ENCODE data around the gene BTN1A1.
"Not testable (repeated sequence)": the region's sequence is repeated elsewhere in the genome, so short reads cannot be mapped to it uniquely, and the experiment has no call there.

Gene BTN1A1

DNA sequence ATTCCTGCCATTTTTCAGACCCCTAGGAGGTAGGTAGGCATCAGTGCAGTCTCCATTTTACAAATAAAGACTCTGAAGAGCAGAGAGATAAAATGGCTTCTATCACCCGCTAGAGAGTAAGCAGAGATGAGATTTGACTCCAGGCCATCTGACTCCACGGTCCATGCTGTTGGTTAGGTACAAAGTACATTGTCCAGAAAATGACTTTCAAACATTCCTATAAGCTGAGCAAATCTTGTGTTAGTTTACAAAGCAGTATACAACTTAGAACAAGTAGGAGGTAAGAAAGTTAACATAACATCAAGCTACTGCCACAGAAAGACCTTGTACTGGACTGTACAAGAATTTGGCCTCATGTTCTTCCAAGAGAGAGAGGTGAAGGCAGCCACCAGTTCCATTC, 14.9 kb downstream of the BTN1A1 start:
- DNase-seq: no peak

DNA sequence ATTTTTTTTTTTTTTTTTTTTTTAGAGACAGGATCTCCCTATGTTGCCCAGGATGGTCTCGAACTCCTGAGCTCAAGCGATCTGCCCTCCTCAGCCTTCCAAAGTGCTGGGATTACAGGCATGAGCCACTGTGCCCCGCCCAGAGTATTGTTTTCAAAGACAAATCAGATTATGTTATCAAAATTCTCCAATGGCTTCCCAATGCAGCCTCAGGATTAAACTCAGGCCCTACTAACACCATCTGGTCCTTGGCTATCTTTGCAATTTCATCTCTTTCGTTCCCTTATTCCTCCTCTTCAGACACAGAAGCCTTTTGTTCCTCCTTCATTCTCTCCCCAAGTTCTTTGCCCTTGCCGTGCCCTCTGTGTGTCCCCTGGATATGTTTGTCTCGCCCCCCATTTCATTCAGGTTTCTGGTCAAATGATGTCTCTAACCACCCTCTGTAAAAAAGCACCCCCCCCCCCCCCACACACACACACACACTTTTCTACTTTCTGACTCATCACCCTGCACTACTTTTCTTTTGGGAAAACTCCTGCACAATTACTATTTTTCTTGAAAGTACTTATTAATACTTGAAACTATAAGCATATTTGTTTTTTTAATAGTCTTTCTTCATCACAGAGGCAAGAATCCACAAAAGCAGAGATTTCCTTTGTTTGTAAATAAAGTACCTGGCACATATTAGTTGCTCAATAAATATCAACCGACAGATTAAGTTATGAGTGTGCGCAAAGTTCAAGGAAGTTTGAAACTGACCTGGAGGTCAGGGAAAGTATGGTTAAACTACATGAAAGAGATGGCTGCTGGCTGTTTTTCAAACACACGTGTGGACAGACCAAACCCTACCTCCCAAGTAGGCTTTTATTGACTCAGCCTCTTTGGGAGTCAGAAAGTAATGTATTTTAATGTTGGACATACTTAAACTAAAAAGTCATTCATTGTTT, 16.7 kb downstream of the BTN1A1 start:
- no peak for DNase-seq

DNA sequence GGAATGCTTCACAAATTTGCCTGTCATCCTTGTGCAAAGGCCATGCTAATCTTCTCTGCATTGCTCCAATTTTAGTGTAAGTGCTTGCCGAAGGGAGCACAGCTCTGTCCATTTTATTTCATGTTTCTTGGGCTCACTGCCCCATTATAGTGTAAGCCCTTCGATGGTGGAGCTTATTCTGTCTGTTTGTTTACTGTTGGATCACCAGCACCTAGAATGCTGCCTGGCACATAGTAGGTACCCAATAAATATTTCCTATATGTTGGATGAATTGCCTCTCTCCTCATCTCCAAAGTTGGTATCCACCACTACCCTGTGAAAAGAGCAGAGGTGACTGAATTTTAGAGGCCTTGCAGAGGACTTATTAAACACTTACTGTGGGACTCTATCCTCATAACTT, 19.3 kb downstream of the BTN1A1 start:
- DNase-seq: no peak

DNA sequence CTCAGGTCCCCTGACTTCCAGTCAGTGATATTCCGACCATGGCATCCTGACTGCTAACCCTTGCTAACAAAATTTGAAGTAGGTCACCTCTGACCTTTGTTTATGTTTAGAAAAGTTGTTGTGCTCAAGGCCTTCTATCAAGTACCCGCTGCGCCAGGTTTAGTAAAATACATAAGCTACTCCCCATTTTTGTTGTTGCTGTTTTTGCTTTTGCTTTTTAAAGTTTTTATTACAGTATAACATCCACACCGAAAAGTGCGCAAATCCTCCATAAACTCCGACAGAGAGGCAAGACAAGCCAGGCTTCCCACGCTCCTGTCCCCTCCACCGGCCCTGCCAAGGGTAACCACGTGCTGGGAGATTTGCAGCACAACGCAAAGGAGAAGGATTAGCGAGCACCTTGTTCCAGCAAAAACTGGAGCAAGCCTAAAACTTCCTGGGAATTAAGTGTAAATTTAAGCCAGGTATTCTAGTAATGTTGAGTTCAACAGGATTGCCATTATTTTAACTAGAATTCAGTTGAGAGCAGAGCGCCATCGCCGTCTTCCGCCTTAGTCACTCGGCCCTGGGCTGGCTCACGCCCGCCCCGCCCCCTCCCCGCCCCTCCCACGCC, 20.2 kb downstream of the BTN1A1 start:
- peak; percentile 82 for DNase-seq

DNA sequence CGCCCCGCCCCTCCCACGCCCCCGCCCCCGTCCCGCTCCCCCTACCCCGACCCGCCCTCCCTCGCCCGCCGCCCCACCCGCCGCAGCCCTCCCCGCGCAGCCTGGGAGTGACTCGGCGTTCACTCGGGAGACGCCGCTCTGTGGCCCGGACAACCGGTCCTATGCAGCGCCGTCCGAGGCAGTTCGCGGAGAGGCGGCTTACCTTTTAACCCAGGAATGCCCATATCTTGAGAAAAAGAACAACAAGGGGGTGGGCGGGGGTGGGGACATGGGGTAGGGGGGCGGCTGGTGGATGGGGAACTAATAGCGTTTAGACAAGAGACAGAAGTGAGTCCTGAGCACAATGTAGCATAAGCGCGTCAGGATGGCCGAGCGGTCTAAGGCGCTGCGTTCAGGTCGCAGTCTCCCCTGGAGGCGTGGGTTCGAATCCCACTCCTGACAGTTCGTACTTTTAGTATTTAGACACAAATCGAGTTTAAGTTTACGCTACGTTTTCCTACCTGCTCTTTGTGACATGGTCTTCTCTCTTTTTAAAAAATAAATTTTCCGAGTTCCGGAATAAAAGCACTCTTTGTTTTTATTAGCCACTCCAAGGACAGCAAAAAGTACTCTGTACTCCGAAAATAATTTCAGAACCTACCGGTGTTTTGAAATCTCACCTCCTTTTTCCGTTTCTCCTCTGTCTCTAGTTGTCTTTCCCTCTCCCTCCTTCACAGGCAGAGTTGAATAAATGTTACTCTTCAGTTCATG, 20.9 kb downstream of the BTN1A1 start:
- peak; percentile 90 for DNase-seq

DNA sequence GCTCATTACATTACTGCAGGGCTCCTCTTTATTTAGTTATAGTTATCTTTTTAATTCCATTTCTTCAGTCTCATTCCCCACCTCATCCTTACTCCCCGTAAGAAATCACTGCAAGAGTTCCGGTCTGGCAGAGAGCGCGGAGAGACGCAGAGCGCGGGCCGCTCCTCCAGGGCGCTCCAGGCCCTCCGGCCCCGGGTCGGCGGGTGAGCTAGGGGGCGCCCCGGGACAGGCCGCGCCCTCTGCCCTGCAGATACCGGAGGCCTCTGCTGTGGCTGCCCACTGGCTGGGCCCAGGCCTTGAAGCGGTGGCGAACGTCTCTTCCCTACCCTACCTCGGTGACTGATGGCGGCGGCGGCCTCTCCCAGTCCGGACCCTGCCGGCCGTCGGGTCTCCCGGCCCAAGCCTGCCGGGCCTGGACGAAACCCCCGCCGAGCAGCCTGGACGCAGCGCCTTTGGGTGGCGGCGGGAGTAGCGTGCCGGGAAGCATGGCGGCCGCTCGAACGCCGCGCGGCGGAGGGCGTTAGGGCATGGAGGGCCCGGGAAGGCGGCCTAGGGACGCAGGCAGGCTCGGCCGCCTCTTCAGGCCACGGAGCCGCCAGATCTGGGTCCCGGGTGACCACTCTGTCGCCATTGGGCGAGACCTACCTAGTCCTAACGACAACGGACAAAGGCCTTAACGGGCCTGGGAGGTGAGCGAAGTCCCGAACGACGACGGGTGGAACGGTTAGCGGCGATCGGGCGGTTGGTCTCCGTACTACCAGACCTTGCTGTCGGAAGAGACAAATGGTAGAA, 21.7 kb downstream of the BTN1A1 start:
- peak; percentile 81 for DNase-seq

DNA sequence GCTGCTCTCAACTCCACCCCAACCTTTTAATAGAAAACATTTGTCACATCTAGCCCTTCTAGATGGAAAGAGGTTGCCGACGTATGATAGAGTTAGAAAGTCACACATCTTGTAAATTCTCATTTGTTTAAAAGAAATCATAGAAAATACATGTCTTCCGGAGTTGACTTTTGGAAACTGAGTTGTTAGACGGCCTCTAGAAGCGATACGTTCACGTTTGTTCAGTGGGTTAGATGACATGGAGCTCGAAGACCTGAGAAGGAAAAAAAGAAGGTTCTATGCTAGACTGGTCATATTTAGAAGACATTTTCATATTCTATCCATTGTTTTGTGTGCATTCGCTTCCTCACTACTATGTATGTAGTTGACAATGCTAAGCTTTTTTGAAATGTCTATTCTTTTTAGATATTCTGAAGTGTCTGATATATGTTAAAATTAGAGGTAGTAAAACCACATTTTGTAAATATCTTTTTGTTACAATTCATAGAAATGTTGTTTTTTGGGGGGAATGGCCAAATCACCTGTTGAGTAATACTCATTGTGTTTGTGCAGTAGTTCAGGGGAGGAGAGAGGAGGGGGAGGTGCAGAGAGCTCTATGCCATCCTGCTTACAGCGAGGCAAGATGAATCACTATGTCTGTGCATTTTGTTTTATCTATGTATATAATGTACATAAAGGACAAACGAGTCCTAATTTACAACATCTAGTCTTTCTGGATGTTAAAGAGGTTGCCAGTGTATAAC, 22.6 kb downstream of the BTN1A1 start:
- DNase-seq: peak; percentile 45

DNA sequence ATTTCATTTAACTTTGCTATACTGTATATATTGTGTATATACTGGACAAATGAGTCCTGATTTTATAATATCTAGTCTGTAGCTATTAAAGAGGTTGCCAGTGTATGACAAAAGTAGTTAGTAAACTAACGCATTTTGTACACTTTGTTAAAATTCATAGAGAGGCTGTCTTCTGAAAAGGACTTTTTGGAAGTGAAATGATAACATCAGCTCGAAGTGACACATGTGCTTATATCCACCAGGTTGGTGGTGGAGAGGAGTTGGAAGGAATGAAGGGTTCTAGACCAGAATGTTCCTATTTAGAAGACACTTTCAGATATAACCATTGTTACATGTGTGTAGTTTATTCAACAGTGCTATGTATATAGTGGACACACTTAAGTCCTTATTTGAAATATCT, 24.2 kb downstream of the BTN1A1 start:
- DNase-seq: not testable (repeated sequence)

DNA sequence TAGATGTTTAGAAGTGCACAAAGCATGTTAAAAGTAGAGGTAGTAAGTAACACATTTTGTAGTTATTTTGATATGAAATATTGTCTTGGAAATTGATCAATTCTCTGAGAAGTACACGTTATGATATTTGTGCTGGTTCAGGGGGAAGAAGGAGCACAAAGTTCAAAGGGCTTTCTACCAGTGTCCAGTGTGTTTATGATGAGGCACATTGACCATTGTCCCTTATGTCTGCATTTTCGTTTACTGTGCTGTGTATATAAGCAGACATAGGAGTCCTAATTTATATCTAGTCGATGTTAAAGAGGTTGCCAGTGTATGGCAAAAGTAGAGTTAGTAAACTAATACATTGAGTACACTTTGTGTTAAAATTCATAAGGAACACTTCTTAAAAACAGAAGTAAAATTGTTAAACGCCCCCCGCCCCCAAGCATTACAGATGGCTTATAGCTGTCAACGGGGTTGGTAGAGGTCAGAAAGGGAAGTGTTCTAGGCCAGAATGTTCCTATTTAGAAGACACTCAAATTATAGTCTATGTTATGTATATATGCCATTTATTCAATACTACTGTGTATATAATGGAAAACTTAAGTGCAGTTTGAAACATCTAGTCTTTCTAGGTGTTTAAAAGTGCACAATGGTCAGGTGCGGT, 24.7 kb downstream of the BTN1A1 start:
- DNase-seq: no peak

DNA sequence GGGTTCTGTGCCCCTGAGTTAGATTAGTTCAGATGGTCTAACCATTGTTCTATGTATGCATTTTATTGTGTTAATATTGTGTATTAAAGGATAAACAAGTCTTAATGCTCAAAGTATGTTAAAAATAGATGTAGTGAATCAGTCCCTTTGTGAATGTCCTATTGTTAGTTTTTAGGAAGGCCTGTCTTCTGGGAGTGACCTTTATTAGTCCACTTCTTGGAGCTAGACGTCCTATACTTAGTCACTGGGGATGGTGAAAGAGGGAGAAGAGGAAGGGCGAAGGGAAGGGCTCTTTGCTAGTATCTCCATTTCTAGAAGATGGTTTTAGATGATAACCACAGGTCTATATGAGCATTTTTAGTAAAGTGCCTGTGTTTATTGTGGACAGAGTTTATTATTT, 25.7 kb downstream of the BTN1A1 start:
- DNase-seq: no peak

DNA sequence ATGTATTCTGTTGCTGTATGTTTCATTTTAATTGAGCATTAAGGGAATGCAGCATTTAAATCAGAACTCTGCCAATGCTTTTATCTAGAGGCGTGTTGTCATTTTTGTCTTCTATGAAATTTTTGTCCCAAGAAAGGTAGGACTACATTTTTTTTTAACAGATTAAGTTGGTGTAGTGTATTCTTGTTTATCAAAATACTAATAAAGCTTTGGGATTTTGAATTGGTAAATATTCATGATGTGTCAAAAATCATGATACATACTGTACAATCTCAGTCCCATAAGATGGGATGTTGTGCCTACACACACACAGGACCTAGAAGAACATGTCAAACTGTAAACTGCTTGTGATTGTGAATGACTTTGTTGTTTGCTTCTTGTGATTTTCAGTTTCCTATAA, 26.8 kb downstream of the BTN1A1 start:
- no peak for DNase-seq

DNA sequence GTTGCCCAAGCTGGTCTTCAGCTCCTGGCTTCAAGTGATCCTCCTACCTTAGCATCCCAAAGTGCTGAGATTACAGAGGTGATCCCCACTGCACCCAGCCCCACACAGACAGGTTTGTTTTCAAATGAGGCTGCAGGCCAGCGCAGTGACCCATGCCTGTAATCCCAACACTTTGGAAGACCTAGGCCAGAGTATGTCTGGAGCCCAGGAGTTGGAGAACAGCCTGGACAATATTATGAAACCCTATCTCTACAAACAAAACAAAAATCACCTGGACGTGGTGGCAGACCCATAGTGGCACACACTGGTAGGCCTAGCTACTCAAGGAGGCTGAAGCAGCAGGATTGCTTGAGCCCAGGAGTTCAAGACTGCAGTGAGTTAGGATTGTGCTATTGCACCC, 30.1 kb downstream of the BTN1A1 start:
- no peak for DNase-seq

DNA sequence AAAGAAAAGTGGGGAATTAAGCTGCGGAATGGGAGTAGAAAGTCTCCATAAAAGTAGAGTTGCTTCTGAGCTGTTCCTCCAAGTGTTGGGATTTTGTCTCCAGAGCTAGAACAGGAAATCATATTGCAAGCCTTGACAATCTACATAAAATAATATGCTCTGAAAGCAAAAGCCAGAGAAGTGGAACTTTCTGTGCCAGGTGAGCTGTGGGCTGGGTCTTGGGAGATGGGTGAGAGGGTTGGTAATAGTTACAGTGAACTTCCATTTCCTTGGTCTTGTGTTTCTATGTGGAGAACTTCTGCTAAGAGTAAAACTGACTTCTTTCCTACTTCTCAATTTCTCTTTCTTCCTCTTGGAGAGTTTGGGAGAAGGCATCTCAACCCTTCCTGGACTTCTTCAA, 31.8 kb downstream of the BTN1A1 start:
- no peak for DNase-seq

DNA sequence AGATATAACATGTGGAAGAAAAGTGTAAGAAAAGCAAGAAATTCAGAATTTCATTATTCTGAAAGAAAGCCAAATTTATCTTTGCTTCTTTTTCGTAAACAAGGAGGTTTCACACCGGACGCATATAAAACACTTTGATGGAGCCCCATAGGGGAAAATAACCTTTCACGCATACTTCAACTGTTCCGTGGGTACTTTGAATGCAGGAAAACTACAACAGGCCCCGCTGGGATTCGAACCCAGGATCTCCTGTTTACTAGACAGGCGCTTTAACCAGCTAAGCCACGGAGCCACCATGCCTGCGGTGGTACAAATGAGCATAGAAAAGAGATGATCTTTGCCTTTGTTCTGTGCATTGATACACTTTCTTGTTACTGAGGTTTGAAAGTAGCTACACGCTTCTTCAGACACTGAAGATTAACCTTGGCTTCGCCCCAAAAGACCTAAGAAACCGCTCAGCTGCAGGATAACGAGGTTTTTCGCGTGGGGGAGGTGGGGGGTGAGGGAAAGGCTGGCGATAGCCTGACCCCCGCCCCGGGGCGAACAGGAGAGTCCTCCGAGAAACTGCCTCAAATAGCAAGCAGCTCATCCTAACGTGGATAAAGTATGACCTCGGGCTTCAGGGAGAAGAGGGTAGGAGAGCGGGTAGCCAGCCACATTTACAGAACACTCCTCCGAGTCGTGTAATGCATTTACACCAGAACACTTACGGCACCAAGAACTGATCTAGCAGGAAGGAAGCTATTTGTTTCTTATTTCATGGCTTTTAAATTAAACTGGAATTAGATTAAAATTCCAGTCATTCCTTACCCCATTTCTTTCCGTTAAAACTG, 32.8 kb downstream of the BTN1A1 start:
- peak; percentile 86 for DNase-seq

DNA sequence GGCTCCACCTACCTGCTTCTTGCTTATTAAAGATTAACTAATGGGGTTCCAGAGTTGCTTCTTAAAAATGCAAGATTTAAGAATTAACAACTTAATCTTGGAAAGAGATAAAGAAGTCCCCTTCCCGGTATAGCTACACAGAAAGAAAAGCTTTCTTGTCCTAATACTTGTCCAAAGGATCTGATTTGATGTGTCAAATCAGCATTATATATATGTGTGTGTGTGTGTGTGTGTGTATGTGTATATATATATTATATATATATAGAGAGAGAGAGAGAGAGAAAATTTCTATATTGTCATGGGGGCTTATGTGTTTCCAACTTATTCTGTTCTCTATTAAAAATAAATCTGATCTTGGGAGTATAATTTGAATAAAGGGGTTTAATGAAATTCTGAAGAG, 33.4 kb downstream of the BTN1A1 start:
- no peak for DNase-seq

DNA sequence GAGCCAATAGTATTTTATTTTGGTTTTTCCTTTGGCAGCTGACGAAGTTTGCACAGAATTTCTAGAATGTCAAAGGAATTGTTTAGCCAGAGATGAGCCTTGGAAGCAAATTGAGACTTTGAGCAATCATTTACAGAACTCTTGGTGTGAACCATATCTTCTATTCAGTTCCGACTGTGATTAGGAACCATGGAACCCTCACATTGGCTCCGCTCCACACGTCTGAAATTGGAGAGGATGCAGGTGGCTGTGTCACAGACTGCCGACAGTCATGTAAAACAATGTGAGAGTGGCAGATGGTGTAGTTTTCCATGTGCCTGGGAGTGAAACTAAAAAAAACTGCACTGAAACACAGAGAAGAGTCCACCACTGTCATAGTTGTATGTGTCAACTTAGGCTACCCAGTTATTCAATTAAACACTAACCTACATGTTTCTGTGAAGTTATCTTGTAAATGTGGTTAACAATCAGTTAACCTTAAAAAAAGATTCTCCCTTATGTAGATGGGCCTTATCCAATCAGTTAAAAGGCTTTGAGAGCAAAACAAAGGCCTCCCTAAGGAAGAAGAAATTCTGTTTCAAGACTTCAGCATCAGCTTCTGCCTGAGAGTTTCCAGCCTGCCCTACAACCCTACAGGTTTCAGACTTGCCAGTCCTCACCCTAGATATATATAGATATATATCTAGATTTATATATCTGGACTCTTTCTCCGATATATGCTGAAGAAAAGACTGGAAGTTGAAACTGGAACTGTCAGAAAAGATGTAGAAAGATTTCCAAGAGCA, 34.8 kb downstream of the BTN1A1 start:
- peak; percentile 94 for DNase-seq

DNA sequence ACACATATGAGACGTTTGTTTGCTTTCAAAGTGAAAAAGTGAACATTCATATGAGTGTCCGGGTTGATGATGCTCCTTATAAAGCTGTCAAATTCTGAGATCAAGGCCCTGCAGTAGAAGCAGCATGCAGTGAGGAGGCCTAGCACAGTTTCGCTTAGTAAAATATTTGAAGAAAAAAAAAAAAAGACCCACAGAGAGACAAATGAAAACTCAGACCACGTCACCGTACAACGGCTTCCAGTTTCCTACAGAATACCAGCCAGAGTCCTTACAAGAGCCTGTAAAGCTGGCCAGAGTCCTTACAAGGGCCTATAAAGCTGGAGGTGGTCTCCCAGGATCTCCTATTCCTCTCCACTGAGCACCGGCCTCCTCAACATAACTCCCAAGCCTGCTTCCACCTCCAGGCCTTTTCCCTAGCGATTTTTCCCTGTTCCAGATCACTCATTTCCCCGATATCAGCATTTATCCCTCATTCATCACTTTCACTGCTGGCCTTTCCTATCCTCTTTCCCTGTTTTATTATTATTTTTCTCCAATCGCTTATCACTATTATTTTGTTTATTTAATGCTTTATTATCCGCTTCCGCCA, 36.6 kb downstream of the BTN1A1 start:
- peak; percentile 41 for DNase-seq

DNA sequence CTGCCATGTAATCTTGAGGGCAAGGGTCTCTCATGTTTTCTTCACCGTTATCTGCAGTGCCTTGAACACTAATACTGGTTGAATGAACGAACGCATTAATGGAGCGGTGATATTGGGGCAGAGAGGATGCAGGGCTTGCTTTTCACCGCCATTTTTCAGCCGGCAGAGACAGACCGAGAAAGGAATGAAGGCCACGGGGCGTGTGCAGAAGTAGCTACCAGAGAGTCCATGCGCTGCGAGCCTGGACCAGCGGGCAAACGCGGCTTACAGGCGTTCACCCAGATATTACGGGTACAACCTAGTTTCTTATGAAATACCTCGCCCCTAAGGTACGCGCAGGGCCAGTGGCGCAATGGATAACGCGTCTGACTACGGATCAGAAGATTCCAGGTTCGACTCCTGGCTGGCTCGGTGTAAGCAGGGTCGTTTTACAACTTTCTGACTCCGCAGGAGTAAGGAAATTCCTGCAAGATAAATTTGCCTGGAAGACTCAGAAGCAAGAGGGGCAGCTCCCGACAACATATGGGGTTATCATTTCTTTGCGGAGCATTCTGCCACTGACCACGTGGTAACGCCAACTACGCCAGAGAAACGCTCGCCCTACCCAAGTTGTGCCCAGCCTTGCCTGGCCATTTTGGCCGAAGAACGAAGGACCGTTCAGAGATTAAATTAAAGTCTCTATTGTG, 37.2 kb downstream of the BTN1A1 start:
- peak; percentile 92 for DNase-seq
